OCI-LY3 (cell line): ENCODE measurements around the gene SH3YL1.

ENCODE experiments used
- H2AFZ ChIP-seq: fragments of 200-600, 300-600 bp; shearing (Covaris generic); 2 replicates; pipeline ENCODE4 v1.6.0; 2014; ENCODE audit warnings: antibody characterized with exemption, low read depth, low read length
- H3K27ac ChIP-seq: fragments of 200-600, 300-600 bp; sonication (generic); 2 replicates; pipeline ENCODE4 v1.5.1; 2014; ENCODE audit warnings: mild to moderate bottlenecking, low read length, moderate library complexity, mixed read lengths
- H3K27me3 ChIP-seq: fragments of 200-600, 300-600 bp; sonication (generic); 2 replicates; pipeline ENCODE4 v1.6.1; 2014; ENCODE audit warnings: low read depth, low read length, mixed read lengths
- H3K36me3 ChIP-seq: fragments of 200-600, 300-600 bp; sonication (generic); replicated peaks from 2 replicates; pipeline ENCODE3; 2014; ENCODE audit warnings: low read depth, low read length, mixed read lengths
- H3K4me1 ChIP-seq: fragments of 300-600, 200-600 bp; sonication (generic); 2 replicates; pipeline ENCODE4 v1.6.1; 2014; ENCODE audit warnings: low read length, mixed read lengths
- H3K4me2 ChIP-seq: fragments of 200-600, 300-600 bp; sonication (generic); 2 replicates; pipeline ENCODE4 v1.6.1; 2014; ENCODE audit warnings: low read length, mixed read lengths
- H3K4me3 ChIP-seq: fragments of 300-600, 200-600 bp; sonication (generic); 2 replicates; pipeline ENCODE4 v1.5.1; 2014; ENCODE audit warnings: antibody characterized with exemption, mild to moderate bottlenecking, low read length, moderate library complexity
- H3K79me2 ChIP-seq: fragments of 300-600, 200-600 bp; shearing (Covaris generic); 2 replicates; pipeline ENCODE4 v1.6.1; 2014; ENCODE audit warnings: mild to moderate bottlenecking, low read length, mixed read lengths
- H3K9ac ChIP-seq: fragments of 300-600, 200-600 bp; shearing (Covaris generic); 2 replicates; pipeline ENCODE4 v1.6.0; 2014; ENCODE audit warnings: mild to moderate bottlenecking, low read length, moderate library complexity
- H3K9me3 ChIP-seq: fragments of 200-600, 300-600 bp; shearing (Covaris generic); 2 replicates; pipeline ENCODE4 v1.6.1; 2014; ENCODE audit warnings: low read length, mixed read lengths; ENCODE audit not compliant: insufficient read depth
- H4K20me1 ChIP-seq: fragments of 200-600, 300-600 bp; sonication (generic); 2 replicates; pipeline ENCODE4 v1.6.1; 2016; ENCODE audit warnings: low read length, mixed read lengths; ENCODE audit not compliant: insufficient read depth
- CTCF ChIP-seq: fragments of 200-600, 300-600 bp; sonication (generic); IDR thresholded peaks from 2 replicates; pipeline ENCODE4 v1.5.1; 2014; ENCODE audit warnings: antibody characterized with exemption, low read length, low read depth
- EZH2phosphoT487 ChIP-seq: fragments of 200-600 bp; shearing (Covaris generic); IDR thresholded peaks from 2 replicates; pipeline ENCODE4 v1.6.1; 2018; ENCODE audit warnings: antibody characterized with exemption, mixed run types, low read depth

The SH3YL1 gene

GRCh38 chr2:263774-264492, at the start of gene SH3YL1:
TSS of gene SH3YL1 (minus strand) at chr2:264032. CDS start at chr2:263984, 48 bp downstream.
- TF ChIP-seq CTCF = no peak
- TF ChIP-seq EZH2phosphoT487 = no peak
- H3K27ac ChIP-seq = peak within 1 kb of the TSS; percentile 41
- peaks cover 21% of the 10 kb centered on the region for H3K36me3 ChIP-seq
- H3K9me3 ChIP-seq = no peaks in the 10 kb centered on the region
- peaks cover 29% of the 10 kb centered on the region for H3K4me1 ChIP-seq
- H3K27me3 ChIP-seq = no peaks in the 10 kb centered on the region
- peak within 1 kb of the TSS; percentile 72 for H3K4me2 ChIP-seq
- H2AFZ ChIP-seq = peak within 1 kb of the TSS; percentile 43; the same call in 1 of the 2 replicates
- H4K20me1 ChIP-seq = peaks cover 30% of the 10 kb centered on the region
- H3K9ac ChIP-seq = peak within 1 kb of the TSS; percentile 96
- H3K79me2 ChIP-seq = peaks cover 48% of the 10 kb centered on the region
- H3K4me3 ChIP-seq = peak within 1 kb of the TSS; percentile 99

- no peak overlapping the region for H3K9ac ChIP-seq
- no peaks in the 10 kb centered on the region for H3K4me1 ChIP-seq
- TF ChIP-seq CTCF (no peak), EZH2phosphoT487 (no peak)
- no peak overlapping the region for H3K27ac ChIP-seq
- H3K9me3 ChIP-seq = no peaks in the 10 kb centered on the region
- H3K4me2 ChIP-seq = no peak overlapping the region
- H3K27me3 ChIP-seq = no peaks in the 10 kb centered on the region
- H2AFZ ChIP-seq = no peak overlapping the region
- no peak overlapping the region for H3K4me3 ChIP-seq
- no peaks in the 10 kb centered on the region for H3K36me3 ChIP-seq
- H4K20me1 ChIP-seq = no peaks in the 10 kb centered on the region
- H3K79me2 ChIP-seq = no peaks in the 10 kb centered on the region
Observed at GRCh38 chr2:310994-311393, 47.2 kb upstream of the SH3YL1 start.

GRCh38 chr2:309954-310510, 46.2 kb upstream of the SH3YL1 start:
- Histone ChIP-seq H2AFZ (no peak overlapping the region), H3K27ac (no peak overlapping the region)
- TF ChIP-seq EZH2phosphoT487 = no peak
- TF ChIP-seq CTCF = no peak

GRCh38 chr2:309148-309953, 45.5 kb upstream of the SH3YL1 start:
- Histone ChIP-seq H3K27me3 (no peaks in the 10 kb centered on the region), H2AFZ (no peak overlapping the region), H4K20me1 (no peaks in the 10 kb centered on the region), H3K9ac (no peak overlapping the region), H3K36me3 (no peaks in the 10 kb centered on the region), H3K4me2 (no peak overlapping the region), H3K9me3 (no peaks in the 10 kb centered on the region), H3K79me2 (no peaks in the 10 kb centered on the region), H3K4me3 (no peak overlapping the region), H3K27ac (no peak overlapping the region), H3K4me1 (no peaks in the 10 kb centered on the region)
- TF ChIP-seq EZH2phosphoT487 = no peak
- no peak for TF ChIP-seq CTCF

More at GRCh38 chr2:309954-310510, 46.2 kb upstream of the SH3YL1 start:
- Histone ChIP-seq H4K20me1 (no peaks in the 10 kb centered on the region), H3K9me3 (no peaks in the 10 kb centered on the region), H3K27me3 (no peaks in the 10 kb centered on the region), H3K79me2 (no peaks in the 10 kb centered on the region), H3K36me3 (no peaks in the 10 kb centered on the region), H3K9ac (no peak overlapping the region), H3K4me3 (no peak overlapping the region), H3K4me2 (no peak overlapping the region), H3K4me1 (no peaks in the 10 kb centered on the region)
